SU-DHL-6 (cell line): Measurements from ENCODE around the gene WBP4.

Experiments used
- CTCF ChIP-seq: fragments of 200-600 bp; sonication (generic); IDR thresholded peaks from one replicate; pipeline ENCODE4 v1.5.1; 2017; ENCODE audit warnings: antibody characterized with exemption, mild to moderate bottlenecking, low read length, moderate library complexity; ENCODE audit not compliant: insufficient read depth, poor library complexity, severe bottlenecking
- EZH2phosphoT487 ChIP-seq: fragments of 200-600 bp; sonication (generic), shearing (Covaris generic); conservative IDR thresholded peaks from 2 replicates; pipeline ENCODE4 v1.6.1; 2018; ENCODE audit warnings: mild to moderate bottlenecking, antibody characterized with exemption, low read length, moderate library complexity, mixed read lengths

GRCh38 chr13:41065078-41065477 is 3.8 kb downstream of the WBP4 start:
- TF ChIP-seq CTCF (no peak), EZH2phosphoT487 (no peak)
